WTC11 (cell line): ENCODE data around the gene CEP44. TPM values are rescaled to one million over a fixed set of nuclear protein-coding genes. Genes with fewer than 3 reads are reported as not detected.

Experiments used
- ATAC-seq: fragments of 200-7000 bp; cut with Tn5 transposase; 2 replicates; pipeline ENCODE4 v1.10.0; 2021; ENCODE audit warnings: mild to moderate bottlenecking, moderate library complexity
- CTCF ChIA-PET: fragments of 300-600 bp; sonication (Branson Sonifier 250); formaldehyde crosslinking; loops from one replicate; lab custom pipeline; 2021; ENCODE audit warnings: antibody characterized with exemption; lab: Charles Lee
- POLR2A ChIA-PET: fragments of 350-600 bp; sonication (Branson Sonifier 250); formaldehyde crosslinking; loops from one replicate; lab custom pipeline; 2021; ENCODE audit warnings: antibody characterized with exemption; lab: Charles Lee
- DNase-seq: peaks from one replicate; pipeline ENCODE4 v3.0.0; 2021; ENCODE audit warnings: low spot score
- H3K27ac Mint-ChIP-seq: 2 replicates; pipeline ENCODE4 v1.8.0; 2021; ENCODE audit warnings: mixed read lengths
- H3K27me3 Mint-ChIP-seq: 2 replicates; pipeline ENCODE4 v1.8.0; 2021; ENCODE audit warnings: low read depth, mild to moderate bottlenecking, moderate library complexity, mixed read lengths
- H3K36me3 Mint-ChIP-seq: 2 replicates; pipeline ENCODE4 v1.8.0; 2021; ENCODE audit warnings: mixed read lengths
- H3K4me1 Mint-ChIP-seq: 2 replicates; pipeline ENCODE4 v1.8.0; 2022; ENCODE audit warnings: mixed read lengths
- H3K4me3 Mint-ChIP-seq: 2 replicates; pipeline ENCODE4 v1.8.0; 2021; ENCODE audit warnings: mild to moderate bottlenecking, moderate library complexity, mixed read lengths
- H3K9me3 Mint-ChIP-seq: 2 replicates; pipeline ENCODE4 v1.8.0; 2021; ENCODE audit warnings: mixed read lengths
- AR ChIP-seq: fragments of 250-450 bp; sonication (Bioruptor Pico); IDR thresholded peaks from 2 replicates; pipeline ENCODE4 v1.9.0; 2021; ENCODE audit warnings: mild to moderate bottlenecking
- CREB1 ChIP-seq: sonication (generic); formaldehyde crosslinking; IDR thresholded peaks from 2 replicates; pipeline ENCODE4 v1.8.0; 2023; ENCODE audit warnings: mild to moderate bottlenecking, missing genetic modification reagents
- CREM ChIP-seq: sonication (generic); formaldehyde crosslinking; IDR thresholded peaks from 2 replicates; pipeline ENCODE4 v1.8.1; 2022; ENCODE audit warnings: mild to moderate bottlenecking, missing genetic modification reagents, moderate library complexity
- E2F1 ChIP-seq: sonication (generic); formaldehyde crosslinking; IDR thresholded peaks from 2 replicates; pipeline ENCODE4 v1.8.0; 2022; ENCODE audit warnings: mild to moderate bottlenecking, missing genetic modification reagents
- ETV6 ChIP-seq: sonication (generic); formaldehyde crosslinking; IDR thresholded peaks from 2 replicates; pipeline ENCODE4 v1.8.1; 2022; ENCODE audit warnings: mild to moderate bottlenecking, missing genetic modification reagents
- FOXK1 ChIP-seq: sonication (generic); formaldehyde crosslinking; IDR thresholded peaks from 2 replicates; pipeline ENCODE4 v1.8.0; 2022; ENCODE audit warnings: mild to moderate bottlenecking, moderate library complexity, missing genetic modification reagents
- FOXP1 ChIP-seq: sonication (generic); formaldehyde crosslinking; IDR thresholded peaks from 2 replicates; pipeline ENCODE4 v1.8.0; 2022; ENCODE audit warnings: missing genetic modification reagents, mild to moderate bottlenecking, moderate library complexity, borderline replicate concordance
- GRHL2 ChIP-seq: fragments of 250-450 bp; sonication (Bioruptor Pico); IDR thresholded peaks from 2 replicates; pipeline ENCODE4 v1.8.0; 2022; ENCODE audit warnings: mild to moderate bottlenecking, moderate library complexity; ENCODE audit not compliant: insufficient replicate concordance, severe bottlenecking
- IRF2 ChIP-seq: sonication (generic); formaldehyde crosslinking; IDR thresholded peaks from 2 replicates; pipeline ENCODE4 v1.8.0; 2022; ENCODE audit warnings: low read depth, missing genetic modification reagents, borderline replicate concordance
- MXD4 ChIP-seq: fragments of 250-450 bp; sonication (Bioruptor Pico); IDR thresholded peaks from 2 replicates; pipeline ENCODE4 v1.8.0; 2021; ENCODE audit warnings: mild to moderate bottlenecking, moderate library complexity, borderline replicate concordance
- NFYB ChIP-seq: sonication (generic); formaldehyde crosslinking; conservative IDR thresholded peaks from 2 replicates; pipeline ENCODE4 v1.8.0; 2022; ENCODE audit warnings: low read depth, missing genetic modification reagents
- NR3C1 ChIP-seq: sonication (generic); formaldehyde crosslinking; conservative IDR thresholded peaks from 2 replicates; pipeline ENCODE4 v1.8.1; 2023; ENCODE audit warnings: low read depth, mild to moderate bottlenecking, missing genetic modification reagents
- RORB ChIP-seq: fragments of 250-450 bp; sonication (Bioruptor Pico); IDR thresholded peaks from 2 replicates; pipeline ENCODE4 v1.9.0; 2021; ENCODE audit warnings: mild to moderate bottlenecking
- STAT6 ChIP-seq: sonication (generic); formaldehyde crosslinking; conservative IDR thresholded peaks from 2 replicates; pipeline ENCODE4 v1.8.1; 2023; ENCODE audit warnings: mild to moderate bottlenecking, low read depth, missing genetic modification reagents, moderate library complexity
- TP53 ChIP-seq: sonication (generic); formaldehyde crosslinking; IDR thresholded peaks from 2 replicates; pipeline ENCODE4 v1.8.1; 2023; ENCODE audit warnings: mild to moderate bottlenecking, missing genetic modification reagents
- USF1 ChIP-seq: sonication (generic); formaldehyde crosslinking; IDR thresholded peaks from 2 replicates; pipeline ENCODE4 v1.8.0; 2022; ENCODE audit warnings: mild to moderate bottlenecking, missing genetic modification reagents
- ZBTB43 ChIP-seq: sonication (generic); formaldehyde crosslinking; IDR thresholded peaks from 2 replicates; pipeline ENCODE4 v1.8.1; 2023; ENCODE audit warnings: mild to moderate bottlenecking, missing genetic modification reagents
- ZMAT4 ChIP-seq: fragments of 250-450 bp; sonication (Bioruptor Pico); IDR thresholded peaks from 2 replicates; pipeline ENCODE4 v1.9.0; 2021; ENCODE audit warnings: mild to moderate bottlenecking
- ZNF396 ChIP-seq: fragments of 250-450 bp; sonication (Bioruptor Pico); IDR thresholded peaks from 2 replicates; pipeline ENCODE4 v1.8.0; 2021; ENCODE audit warnings: mild to moderate bottlenecking, moderate library complexity, borderline replicate concordance
- ZNF532 ChIP-seq: fragments of 250-450 bp; sonication (Bioruptor Pico); IDR thresholded peaks from 2 replicates; pipeline ENCODE4 v1.9.0; 2021; ENCODE audit warnings: mild to moderate bottlenecking, borderline replicate concordance
- ZNF671 ChIP-seq: fragments of 250-450 bp; sonication (Bioruptor Pico); IDR thresholded peaks from 2 replicates; pipeline ENCODE4 v1.8.0; 2021; ENCODE audit warnings: mild to moderate bottlenecking
- total RNA-seq: library from RNA; stranded (reverse); gene quantifications from 3 replicates; pipeline ENCODE4 v1.2.3, GENCODE V29; 2021

CEP44 gene
- total RNA-seq, 1 experiment from 2014 or later = 17.9 TPM

- TF ChIP-seq ZNF532 (CRISPR knock-in tag) (no peak), CREM (CRISPR knock-in tag) (no peak), ZNF396 (CRISPR knock-in tag) (no peak), NFYB (CRISPR knock-in tag) (no peak), IRF2 (no peak), FOXK1 (CRISPR knock-in tag) (no peak), CREB1 (CRISPR knock-in tag) (no peak), NR3C1 (CRISPR knock-in tag) (no peak), MXD4 (CRISPR knock-in tag) (no peak), FOXP1 (CRISPR knock-in tag) (no peak), ETV6 (CRISPR knock-in tag) (no peak)
These were observed 27.4 kb upstream of the CEP44 start (continued) for GRCh38 chr4:174256277-174256713.

GRCh38 chr4:174259580-174259979 is 24.1 kb upstream of the CEP44 start:
- CTCF ChIA-PET = interaction anchor here (0.9 kb wide), 1 partner anchor 37 kb away, joined by 3 read pairs; no protein-coding TSS in a partner anchor
- DNase-seq = no peak
- no peaks in the 10 kb centered on the region for H3K9me3 Mint-ChIP-seq
- no peaks in the 10 kb centered on the region for H3K36me3 Mint-ChIP-seq
- H3K27ac Mint-ChIP-seq = no peak overlapping the region
- H3K4me1 Mint-ChIP-seq = no peaks in the 10 kb centered on the region
- POLR2A ChIA-PET = no interaction called here
- no peak for TF ChIP-seq ZMAT4 (CRISPR knock-in tag)
- TF ChIP-seq NFYB (CRISPR knock-in tag) = no peak
- TF ChIP-seq ZBTB43 (CRISPR knock-in tag) = no peak
- no peak for TF ChIP-seq USF1
- TF ChIP-seq RORB = no peak
- no peaks in the 10 kb centered on the region for H3K27me3 Mint-ChIP-seq
- ATAC-seq = no peak
- no peak overlapping the region for H3K4me3 Mint-ChIP-seq

- no peak for DNase-seq
- no peaks in the 10 kb centered on the region for H3K4me1 Mint-ChIP-seq
- no peaks in the 10 kb centered on the region for H3K9me3 Mint-ChIP-seq
- ChIA-PET CTCF (interaction anchor here (0.9 kb wide), 1 partner anchor 38 kb away, joined by 3 read pairs; no protein-coding TSS in a partner anchor), POLR2A (no interaction called here)
- H3K36me3 Mint-ChIP-seq = no peaks in the 10 kb centered on the region
- H3K27me3 Mint-ChIP-seq = no peaks in the 10 kb centered on the region
- no peak overlapping the region for H3K27ac Mint-ChIP-seq
- no peak overlapping the region for H3K4me3 Mint-ChIP-seq
- no peak for ATAC-seq
- TF ChIP-seq STAT6 (CRISPR knock-in tag) = no peak
- no peak for TF ChIP-seq GRHL2 (CRISPR knock-in tag)
- no peak for TF ChIP-seq E2F1 (CRISPR knock-in tag)
- TF ChIP-seq ZNF671 (CRISPR knock-in tag) = no peak
- no peak for TF ChIP-seq TP53 (CRISPR knock-in tag)
- TF ChIP-seq AR (CRISPR knock-in tag) = no peak
These were observed 23.6 kb upstream of the CEP44 start for GRCh38 chr4:174260099-174260498.
